ENCODE measurements around the gene CCL15.

The CCL15 gene

DNA sequence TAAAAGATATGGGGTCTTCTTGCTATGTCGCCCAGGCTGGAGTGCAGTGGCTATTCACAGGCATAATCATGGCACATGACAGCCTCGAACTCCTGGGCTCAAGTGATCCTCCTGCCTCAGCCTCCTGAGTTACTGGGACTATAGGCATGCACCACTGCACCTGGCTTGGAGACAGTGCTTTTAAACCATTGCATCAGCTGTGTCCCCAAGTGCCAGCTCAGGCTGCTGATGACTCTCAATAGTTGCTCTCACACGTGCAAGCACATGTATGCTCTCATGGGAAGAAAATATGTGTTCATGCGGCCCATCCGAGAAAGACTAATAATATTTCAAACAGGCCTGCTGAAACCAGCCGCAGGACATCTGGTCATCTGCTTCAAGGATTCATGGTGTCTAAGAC lies 28.8 kb downstream of the CCL15 start:
- TF ChIP-seq HDGF (IDR thresholded peaks at IDR 0.05; ENCODE audit: borderline replicate concordance): no peak
- no peak for TF ChIP-seq NFRKB (IDR thresholded peaks at IDR 0.05)
- no peak for TF ChIP-seq ZNF384 (IDR thresholded peaks at IDR 0.05)
- TF ChIP-seq TARDBP (IDR thresholded peaks at IDR 0.05): no peak
- no peak for TF ChIP-seq FOXM1 (IDR thresholded peaks at IDR 0.05; ENCODE audit: borderline replicate concordance)
- no peak for TF ChIP-seq SP1 (IDR thresholded peaks at IDR 0.05)
- ChIA-PET CTCF (interaction anchor here (1.1 to 2.5 kb wide), 2 partner anchors 100 to 176 kb away, joined by 6 to 9 read pairs; no protein-coding TSS in a partner anchor), POLR2A (no interaction called here)
- DNase-seq (ENCODE audit: extremely low spot score): no peak

GRCh38 chr17:35972066-35972465 lies 29.3 kb downstream of the CCL15 start:
- CTCF ChIA-PET: interaction anchor here (1.1 to 2.5 kb wide), 2 partner anchors 10 to 177 kb away, joined by 3 to 9 read pairs; no protein-coding TSS in a partner anchor
- POLR2A ChIA-PET: interaction anchor here (1.3 kb wide), 1 partner anchor 163 kb away, joined by 3 read pairs; the partner anchor contains the start of gene TAF15
- DNase-seq (ENCODE audit: extremely low spot score): no peak
- no peak for TF ChIP-seq SUZ12 (IDR thresholded peaks at IDR 0.05)
- TF ChIP-seq HDGF (IDR thresholded peaks at IDR 0.05; ENCODE audit: borderline replicate concordance): no peak
- no peak for TF ChIP-seq CTBP1 (IDR thresholded peaks at IDR 0.05; ENCODE audit: borderline replicate concordance)
- no peak for TF ChIP-seq LEF1 (IDR thresholded peaks at IDR 0.05; ENCODE audit: borderline replicate concordance)
- TF ChIP-seq TARDBP (IDR thresholded peaks at IDR 0.05): no peak
- TF ChIP-seq SP1 (IDR thresholded peaks at IDR 0.05): no peak
- TF ChIP-seq PKNOX1 (IDR thresholded peaks at IDR 0.05): no peak
- TF ChIP-seq L3MBTL2 (conservative IDR thresholded peaks at IDR 0.05): no peak
- TF ChIP-seq NFRKB (IDR thresholded peaks at IDR 0.05): no peak
- TF ChIP-seq ZNF384 (IDR thresholded peaks at IDR 0.05): no peak
- no peak for TF ChIP-seq FOXK2 (IDR thresholded peaks at IDR 0.05)
- no peak for TF ChIP-seq ARNT (IDR thresholded peaks at IDR 0.05)
- TF ChIP-seq FOXA1 (IDR thresholded peaks at IDR 0.05): no peak
- TF ChIP-seq ELF4 (IDR thresholded peaks at IDR 0.05): no peak
- no peak for TF ChIP-seq BHLHE40 (IDR thresholded peaks at IDR 0.05; ENCODE audit: borderline replicate concordance)
- TF ChIP-seq FOXM1 (IDR thresholded peaks at IDR 0.05; ENCODE audit: borderline replicate concordance): no peak

GRCh38 chr17:35969558-35970380 lies 31.6 kb downstream of the CCL15 start:
- TF ChIP-seq LEF1 (IDR thresholded peaks at IDR 0.05; ENCODE audit: borderline replicate concordance) (no peak), PKNOX1 (IDR thresholded peaks at IDR 0.05) (no peak), SUZ12 (IDR thresholded peaks at IDR 0.05) (no peak), FOXA1 (IDR thresholded peaks at IDR 0.05) (no peak), TARDBP (IDR thresholded peaks at IDR 0.05) (no peak), SP1 (IDR thresholded peaks at IDR 0.05) (no peak), HDGF (IDR thresholded peaks at IDR 0.05; ENCODE audit: borderline replicate concordance) (no peak), ZNF384 (IDR thresholded peaks at IDR 0.05) (no peak), L3MBTL2 (conservative IDR thresholded peaks at IDR 0.05) (no peak), NFRKB (IDR thresholded peaks at IDR 0.05) (no peak), ARNT (IDR thresholded peaks at IDR 0.05) (no peak), FOXK2 (IDR thresholded peaks at IDR 0.05) (no peak)
- peak; percentile 64 for DNase-seq (ENCODE audit: extremely low spot score)
- ChIA-PET CTCF (interaction anchor here (0.6 to 2.5 kb wide), 17 partner anchors 11 to 513 kb away, joined by 3 to 18 read pairs (median 3); partner anchors contain the start of gene CCL3), POLR2A (no interaction called here)

- ChIA-PET CTCF (interaction anchor here (0.7 to 1.4 kb wide), 3 partner anchors 10 to 514 kb away, joined by 3 to 18 read pairs (median 12); no protein-coding TSS in a partner anchor), POLR2A (no interaction called here)
- no peak for DNase-seq (ENCODE audit: extremely low spot score)
- no peak for TF ChIP-seq L3MBTL2 (conservative IDR thresholded peaks at IDR 0.05)
- TF ChIP-seq ELF4 (IDR thresholded peaks at IDR 0.05): no peak
Observed at GRCh38 chr17:35968520-35969054, 32.8 kb downstream of the CCL15 start.

DNA sequence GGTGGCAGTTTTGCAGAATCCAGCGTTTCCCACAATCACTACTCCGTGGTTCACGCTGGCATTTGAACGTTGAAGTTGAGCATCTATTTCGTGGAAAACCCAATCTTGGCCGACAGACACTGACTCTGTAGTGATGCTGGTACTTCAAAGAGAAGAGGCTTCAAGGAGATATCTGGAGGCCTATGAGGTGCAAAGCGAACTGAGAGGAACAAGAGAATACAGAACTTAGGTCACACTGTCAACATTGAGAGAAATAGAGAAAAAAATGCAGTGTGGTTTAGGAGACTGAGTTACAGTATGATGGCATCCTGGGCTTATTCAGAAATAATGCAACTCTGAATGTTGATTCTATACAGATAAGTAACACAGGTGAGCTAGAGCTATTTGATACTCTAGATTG lies 36.1 kb downstream of the CCL15 start:
- ChIA-PET POLR2A (interaction anchor here (0.9 kb wide), 1 partner anchor 35 kb away, joined by 3 read pairs; the partner anchor contains the start of gene RDM1), CTCF (interaction anchor here (0.9 kb wide), 1 partner anchor 183 kb away, joined by 3 read pairs; no protein-coding TSS in a partner anchor)
- TF ChIP-seq TARDBP (IDR thresholded peaks at IDR 0.05) (no peak), FOXM1 (IDR thresholded peaks at IDR 0.05; ENCODE audit: borderline replicate concordance) (no peak), BHLHE40 (IDR thresholded peaks at IDR 0.05; ENCODE audit: borderline replicate concordance) (no peak), HDGF (IDR thresholded peaks at IDR 0.05; ENCODE audit: borderline replicate concordance) (no peak), PKNOX1 (IDR thresholded peaks at IDR 0.05) (no peak), SUZ12 (IDR thresholded peaks at IDR 0.05) (no peak), LEF1 (IDR thresholded peaks at IDR 0.05; ENCODE audit: borderline replicate concordance) (no peak), NFRKB (IDR thresholded peaks at IDR 0.05) (no peak), FOXA1 (IDR thresholded peaks at IDR 0.05) (no peak), L3MBTL2 (conservative IDR thresholded peaks at IDR 0.05) (no peak), SP1 (IDR thresholded peaks at IDR 0.05) (no peak), ARNT (IDR thresholded peaks at IDR 0.05) (no peak), ELF4 (IDR thresholded peaks at IDR 0.05) (no peak), ZNF384 (IDR thresholded peaks at IDR 0.05) (no peak), FOXK2 (IDR thresholded peaks at IDR 0.05) (no peak), CTBP1 (IDR thresholded peaks at IDR 0.05; ENCODE audit: borderline replicate concordance) (no peak)
- no peak for DNase-seq (ENCODE audit: extremely low spot score)
